Measurements from ENCODE around the gene SMIM35.

- TF ChIP-seq CTCF (IDR thresholded peaks at IDR 0.05) = no peak
- no peak for TF ChIP-seq POLR2A (IDR thresholded peaks at IDR 0.05)
- TF ChIP-seq EP300 (IDR thresholded peaks at IDR 0.05; ENCODE audit: low read depth) = no peak
Measured at GRCh38 chr11:118028626-118029025, 58.1 kb downstream of the SMIM35 start.

All from transverse colon (tissue), 3 donors.